Activated naive CD8-positive, alpha-beta T cell treated with anti-CD3 and anti-CD28 coated beads, Interleukin-2, amount 50 U/mL, for 16 hours (primary cell): ENCODE data around the gene ERI2.
"Not testable (repeated sequence)": the region's sequence is repeated elsewhere in the genome, so short reads cannot be mapped to it uniquely, and the experiment has no call there.

Experiments used
- DNase-seq: peaks from one replicate; pipeline ENCODE4 v3.0.0-alpha.2; 2020; ENCODE audit warnings: low read depth, low spot score

Gene ERI2

GRCh38 chr16:20814784-20815183 lies 8.5 kb upstream of the ERI2 start:
- DNase-seq = no peak

GRCh38 chr16:20812510-20812909 lies 6.2 kb upstream of the ERI2 start:
- no peak for DNase-seq

DNA sequence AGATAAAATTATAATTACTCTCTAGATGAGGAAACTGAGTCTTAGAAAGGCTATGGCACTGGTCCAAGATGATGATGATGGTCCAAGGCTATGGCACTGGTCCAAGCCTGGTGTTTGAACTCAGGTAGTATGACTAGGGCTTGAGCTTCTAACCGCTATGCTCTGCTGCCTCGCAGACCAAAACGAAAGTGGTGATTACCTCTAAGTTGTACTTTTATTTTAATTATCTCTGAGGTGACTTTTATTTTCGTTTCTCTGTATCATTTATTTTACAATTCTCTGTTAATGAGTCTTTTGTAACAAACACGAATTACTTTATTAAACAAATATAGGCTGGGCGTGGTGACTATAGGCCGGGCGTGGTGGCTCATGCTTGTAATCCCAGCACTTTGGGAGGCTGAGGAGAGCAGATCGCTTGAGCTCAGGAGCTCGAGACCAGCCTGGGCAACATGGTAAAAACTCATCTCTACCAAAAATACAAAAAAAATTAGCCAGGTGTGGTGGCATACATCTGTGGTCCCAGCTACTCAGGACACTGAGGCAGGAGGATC lies 5.7 kb upstream of the ERI2 start:
- DNase-seq = no peak

- DNase-seq = no peak
These were observed 1.6 kb upstream of the ERI2 start for GRCh38 chr16:20807862-20808261.

DNA sequence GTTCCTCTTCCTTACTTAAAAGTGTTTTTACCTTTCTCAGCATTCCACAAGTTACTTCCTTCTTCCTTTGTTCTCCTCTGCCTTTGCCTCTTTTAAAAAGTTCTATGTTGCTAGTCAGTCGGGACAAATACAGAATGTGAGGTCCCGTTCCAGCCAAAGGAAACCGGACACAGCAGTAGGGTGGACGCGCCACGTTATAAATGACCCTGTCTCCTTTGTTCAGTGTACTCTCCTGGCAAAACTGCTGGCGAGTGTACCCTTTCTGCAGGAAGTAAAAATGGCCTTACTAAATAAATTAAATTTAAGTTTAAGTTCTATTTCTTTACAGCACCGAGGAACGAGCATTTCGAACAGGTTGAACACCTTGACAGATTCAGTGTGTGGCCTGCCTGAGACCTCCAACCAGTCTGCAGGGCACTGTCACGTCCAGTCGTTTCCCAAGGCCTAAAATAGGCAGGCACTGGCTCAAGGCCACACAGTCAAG lies 546 bp downstream of the ERI2 start:
- not testable (repeated sequence) for DNase-seq

DNA sequence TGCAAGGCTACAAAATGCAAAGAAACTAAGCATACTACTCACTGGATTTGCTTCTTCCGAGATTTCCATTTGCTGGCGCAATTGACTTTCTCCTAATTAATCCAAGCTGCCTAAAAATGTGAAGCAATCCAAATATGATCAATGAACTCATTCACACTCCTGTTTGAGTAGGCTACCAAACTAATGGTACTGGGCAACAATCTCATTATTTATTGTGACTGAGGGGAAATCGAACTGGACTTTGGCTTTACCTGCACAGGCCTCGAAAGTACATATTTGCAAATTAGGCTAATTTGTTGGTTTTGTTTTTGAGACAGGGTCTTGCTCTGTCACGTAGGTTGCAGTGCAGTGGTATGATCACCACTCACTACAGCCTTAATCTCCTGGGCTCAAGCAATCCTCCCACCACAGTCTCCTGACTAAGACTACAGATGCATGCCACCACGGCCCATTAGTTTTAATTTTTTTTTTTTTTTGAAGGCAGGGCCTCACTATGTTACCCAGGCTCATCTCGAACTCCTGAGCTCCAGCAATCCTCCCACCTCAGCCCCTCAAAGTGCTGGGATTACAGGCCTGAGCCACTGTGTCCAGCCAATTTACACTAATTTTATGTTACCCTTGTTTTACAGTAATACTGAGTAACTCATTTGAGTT lies 2.6 kb downstream of the ERI2 start:
- no peak for DNase-seq

DNA sequence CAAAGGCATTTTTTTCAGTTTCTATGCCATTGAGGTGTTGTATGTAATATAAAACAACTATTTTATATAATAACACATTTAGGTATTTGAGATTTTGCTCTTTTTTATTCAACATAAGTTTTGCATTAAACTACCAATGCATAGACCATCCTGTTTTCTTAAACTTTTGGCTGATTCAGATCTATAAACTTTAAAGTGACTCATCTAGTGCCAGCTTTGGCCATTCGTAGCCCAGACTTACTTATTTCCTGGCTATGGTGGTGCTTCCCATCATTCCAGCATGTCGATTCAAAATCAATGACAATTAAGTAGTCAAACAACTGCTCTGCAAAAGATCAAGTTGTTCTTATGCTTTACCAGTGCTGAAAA lies 3.1 kb downstream of the ERI2 start:
- DNase-seq = no peak

- DNase-seq = no peak
These were observed 5.0 kb downstream of the ERI2 start for GRCh38 chr16:20801278-20801677.

DNA sequence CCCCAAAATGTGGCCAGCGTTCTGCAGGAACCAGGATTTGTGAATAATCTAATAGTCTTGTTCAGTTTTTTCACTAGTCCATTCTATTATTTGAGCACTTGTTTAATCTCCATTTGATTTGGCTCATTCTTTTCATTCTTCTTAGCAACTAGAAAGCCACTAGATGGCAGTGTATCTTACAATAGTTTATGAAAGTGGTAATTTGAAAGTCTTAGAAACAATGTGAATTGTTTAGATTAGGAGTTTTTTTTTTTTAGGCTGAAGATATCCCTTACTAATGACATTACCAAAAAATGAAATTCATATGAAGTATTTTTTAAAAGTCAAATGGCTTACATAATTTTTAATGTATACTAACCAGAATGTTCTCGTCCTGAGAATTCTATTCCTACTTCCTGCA lies 6.7 kb downstream of the ERI2 start:
- no peak for DNase-seq

- no peak for DNase-seq
These were observed 7.9 kb downstream of the ERI2 start for GRCh38 chr16:20798364-20798763.

- DNase-seq = no peak
These were observed 14.2 kb downstream of the ERI2 start for GRCh38 chr16:20791923-20792612.

- no peak for DNase-seq
These were observed 17.1 kb downstream of the ERI2 start for GRCh38 chr16:20789130-20789529.

DNA sequence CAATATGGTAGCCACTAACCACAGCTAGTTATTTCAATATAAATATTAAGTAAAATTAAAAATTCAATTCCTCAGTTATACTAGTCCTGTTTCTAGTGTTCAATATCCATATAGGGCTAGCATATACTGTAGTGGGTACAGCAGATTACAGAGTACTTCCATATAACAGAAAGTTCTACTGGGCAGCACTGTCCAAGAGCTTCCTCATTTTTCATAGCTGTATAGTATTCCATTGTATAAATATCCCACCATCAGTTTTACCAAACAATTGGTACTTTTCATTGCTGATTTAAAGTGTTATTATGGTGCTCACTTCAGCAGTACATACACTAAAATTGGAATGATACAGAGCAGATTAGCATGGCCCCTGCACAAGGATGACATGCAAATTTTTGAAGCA lies 22.1 kb downstream of the ERI2 start:
- DNase-seq = no peak

- no peak for DNase-seq
These were observed 23.8 kb downstream of the ERI2 start for GRCh38 chr16:20782470-20782869.

- no peak for DNase-seq
These were observed 24.6 kb downstream of the ERI2 start for GRCh38 chr16:20781697-20782096.

DNA sequence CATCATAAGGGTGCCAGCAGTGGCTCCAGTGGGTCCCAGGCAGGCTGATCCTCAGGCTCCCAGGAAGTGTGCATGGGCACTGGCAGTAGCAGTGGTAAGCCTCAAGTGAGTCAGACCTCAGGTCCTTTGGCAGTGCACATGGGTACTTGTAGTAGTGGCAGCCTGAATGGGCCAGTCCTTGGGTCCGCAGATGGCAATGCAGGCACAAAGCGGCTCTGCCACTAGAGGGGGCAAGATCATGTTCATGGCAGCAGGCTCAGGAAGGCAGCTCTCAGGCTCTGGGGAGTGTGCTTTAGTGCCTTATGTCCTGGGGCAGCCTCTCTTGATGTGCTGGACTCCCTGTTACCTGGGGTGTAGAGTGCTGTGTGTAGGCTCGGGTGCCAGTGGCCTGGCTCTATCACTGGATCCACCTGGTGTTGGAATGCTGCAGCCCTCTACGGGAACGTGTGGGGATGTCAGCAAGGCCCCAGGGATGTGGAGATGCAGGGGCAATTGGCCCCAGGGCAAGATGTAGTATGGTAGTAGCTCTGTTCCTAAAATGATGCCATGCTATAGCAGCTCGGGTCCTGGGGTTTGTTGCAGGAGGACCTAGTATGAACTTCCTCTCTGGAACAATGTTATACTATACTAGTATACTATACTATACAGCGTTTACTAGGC lies 31.4 kb downstream of the ERI2 start:
- DNase-seq = no peak

DNA sequence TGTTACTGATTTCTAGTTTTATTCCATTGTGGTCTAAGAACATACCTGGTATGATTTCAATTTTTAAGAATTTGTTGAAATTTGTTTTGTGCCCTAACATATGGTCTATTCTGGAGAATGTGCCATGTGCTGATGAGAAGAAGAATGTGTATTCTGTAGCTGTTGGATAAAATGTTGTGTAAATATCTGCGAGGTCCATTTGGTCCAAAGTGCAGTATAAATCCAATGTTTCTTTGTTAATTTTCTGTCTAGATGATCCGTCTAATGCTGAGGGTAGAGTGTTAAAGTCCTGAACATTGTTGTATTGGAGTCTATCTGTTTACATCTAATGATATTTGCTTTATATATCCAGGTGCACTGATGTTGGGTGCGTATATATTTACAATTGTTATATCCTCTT lies 32.6 kb downstream of the ERI2 start:
- no peak for DNase-seq

GRCh38 chr16:20768818-20769217 lies 37.5 kb downstream of the ERI2 start:
- no peak for DNase-seq

DNA sequence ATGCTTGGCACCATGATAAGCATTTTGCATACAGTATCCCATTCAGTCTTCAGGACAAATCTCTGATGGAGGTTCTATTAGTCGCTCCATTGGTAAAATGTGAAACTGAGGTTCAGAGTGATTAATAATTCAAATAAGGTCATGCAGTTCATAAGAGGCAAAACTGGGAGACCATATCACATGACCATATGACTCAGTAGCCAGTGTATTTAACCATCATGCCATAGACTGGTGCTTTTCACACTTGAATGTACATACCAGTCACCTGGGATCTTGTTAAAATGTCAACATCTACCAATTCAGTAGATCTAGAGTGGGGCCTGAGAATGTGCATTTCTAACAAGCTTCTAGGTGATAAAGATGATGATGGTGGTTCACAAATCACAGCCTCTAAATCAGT lies 38.2 kb downstream of the ERI2 start:
- no peak for DNase-seq

DNA sequence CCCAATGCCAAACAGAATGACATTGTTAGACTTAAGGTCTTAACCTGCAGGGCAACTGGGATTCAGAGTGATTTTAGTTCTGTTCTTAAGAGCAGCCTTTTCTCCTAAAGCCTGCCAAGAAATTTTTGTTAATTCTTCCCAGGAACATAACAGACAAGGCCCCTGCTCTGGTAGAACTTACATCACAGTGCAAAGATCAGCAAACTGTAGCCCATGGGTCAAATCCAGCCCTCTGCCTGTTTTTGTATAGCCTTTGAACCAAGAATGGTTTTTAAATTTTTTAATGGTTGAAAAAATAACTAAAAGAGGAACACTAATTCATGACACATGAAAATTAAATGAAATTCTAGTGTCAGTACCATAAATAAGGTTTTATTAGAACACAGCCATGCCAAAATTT lies 38.7 kb downstream of the ERI2 start:
- no peak for DNase-seq

- no peak for DNase-seq
These were observed 40.0 kb downstream of the ERI2 start for GRCh38 chr16:20766294-20766693.

- no peak for DNase-seq
These were observed 40.5 kb downstream of the ERI2 start for GRCh38 chr16:20765732-20766131.

DNA sequence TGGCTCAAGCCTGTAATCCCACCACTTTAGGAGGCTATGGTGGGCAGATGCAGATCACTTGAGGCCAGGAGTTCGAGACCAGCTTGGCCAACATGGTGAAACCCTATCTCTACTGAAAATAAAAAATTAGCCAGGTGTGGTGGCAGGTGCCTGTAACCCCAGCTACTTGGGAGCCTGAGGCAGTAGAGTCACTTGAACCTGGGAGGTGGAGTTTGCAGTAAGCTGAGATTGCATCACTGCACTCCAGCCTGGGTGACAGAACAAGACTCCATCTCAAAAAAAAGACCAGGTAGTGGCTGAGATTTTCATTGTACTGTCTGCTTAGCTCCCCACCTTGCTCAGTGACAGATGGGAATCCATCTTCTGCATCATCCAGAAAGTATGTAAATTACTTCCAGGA lies 41.8 kb downstream of the ERI2 start:
- DNase-seq = not testable (repeated sequence)
